HG02973 (cell line): Measurements from ENCODE around the gene KCNQ5.
"Not testable (repeated sequence)": the region's sequence is repeated elsewhere in the genome, so short reads cannot be mapped to it uniquely, and the experiment has no call there.

Source experiments
- ATAC-seq: cut with Tn5 transposase; IDR thresholded peaks from one replicate; pipeline ENCODE4 v1.9.1; 2021; ENCODE audit warnings: moderate library complexity; ENCODE audit not compliant: unreplicated experiment

KCNQ5 gene

DNA sequence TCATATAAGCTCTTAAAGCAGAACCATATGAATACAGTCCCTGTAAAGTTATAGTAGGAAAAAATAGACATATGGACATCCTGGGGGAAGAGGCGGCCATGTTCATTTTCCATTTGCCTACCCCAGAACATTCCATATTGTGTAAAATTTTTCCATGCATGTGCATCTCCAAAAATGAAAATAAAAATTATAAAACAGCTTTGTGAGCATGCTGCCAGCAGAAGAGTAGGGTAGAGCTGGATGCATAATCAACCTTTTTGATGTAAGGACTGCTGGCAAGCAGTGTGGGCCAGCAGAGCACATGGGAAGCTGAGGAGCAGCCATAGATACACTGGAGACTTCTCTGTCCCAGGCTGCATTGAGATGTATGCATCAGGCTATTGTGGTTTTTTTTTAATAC, 271.0 kb downstream of the KCNQ5 start:
- ATAC-seq = no peak

DNA sequence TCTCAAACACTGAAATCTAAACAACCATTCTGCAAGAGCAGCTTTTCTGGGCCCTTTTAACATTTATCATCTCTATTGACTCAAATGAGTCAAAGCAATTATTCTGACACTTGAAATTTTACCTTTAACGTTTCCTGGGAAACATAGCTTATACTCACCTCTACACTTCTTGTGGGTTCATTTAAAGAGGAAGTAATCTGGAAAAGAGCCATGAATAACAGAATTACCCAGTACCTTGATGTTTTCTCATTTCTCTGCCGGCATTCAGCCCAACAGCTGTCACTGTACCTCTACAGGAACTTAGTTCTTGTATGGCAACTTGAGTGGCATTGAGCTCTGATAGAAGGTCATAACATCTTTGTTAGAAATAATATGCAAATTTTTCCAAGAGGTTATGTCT, 272.2 kb downstream of the KCNQ5 start:
- ATAC-seq = no peak

DNA sequence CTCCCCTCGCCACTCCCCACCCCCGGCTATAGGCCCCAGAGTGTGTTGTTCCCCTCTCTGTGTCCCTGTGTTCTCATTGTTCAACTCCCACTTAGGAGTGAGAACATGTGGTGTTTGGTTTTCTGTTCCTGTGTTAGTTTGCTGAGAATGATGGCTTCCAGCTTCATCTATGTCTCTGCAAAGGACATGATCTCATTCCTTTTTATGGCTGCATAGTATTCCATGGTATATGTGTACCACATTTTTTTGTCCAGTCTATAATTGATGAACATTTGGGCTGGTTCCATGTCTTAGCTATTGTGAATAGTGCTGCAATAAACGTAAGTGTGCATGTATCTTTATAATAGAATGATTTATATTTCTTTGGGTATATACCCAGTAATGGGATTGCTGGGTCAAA, 276.4 kb downstream of the KCNQ5 start:
- not testable (repeated sequence) for ATAC-seq

DNA sequence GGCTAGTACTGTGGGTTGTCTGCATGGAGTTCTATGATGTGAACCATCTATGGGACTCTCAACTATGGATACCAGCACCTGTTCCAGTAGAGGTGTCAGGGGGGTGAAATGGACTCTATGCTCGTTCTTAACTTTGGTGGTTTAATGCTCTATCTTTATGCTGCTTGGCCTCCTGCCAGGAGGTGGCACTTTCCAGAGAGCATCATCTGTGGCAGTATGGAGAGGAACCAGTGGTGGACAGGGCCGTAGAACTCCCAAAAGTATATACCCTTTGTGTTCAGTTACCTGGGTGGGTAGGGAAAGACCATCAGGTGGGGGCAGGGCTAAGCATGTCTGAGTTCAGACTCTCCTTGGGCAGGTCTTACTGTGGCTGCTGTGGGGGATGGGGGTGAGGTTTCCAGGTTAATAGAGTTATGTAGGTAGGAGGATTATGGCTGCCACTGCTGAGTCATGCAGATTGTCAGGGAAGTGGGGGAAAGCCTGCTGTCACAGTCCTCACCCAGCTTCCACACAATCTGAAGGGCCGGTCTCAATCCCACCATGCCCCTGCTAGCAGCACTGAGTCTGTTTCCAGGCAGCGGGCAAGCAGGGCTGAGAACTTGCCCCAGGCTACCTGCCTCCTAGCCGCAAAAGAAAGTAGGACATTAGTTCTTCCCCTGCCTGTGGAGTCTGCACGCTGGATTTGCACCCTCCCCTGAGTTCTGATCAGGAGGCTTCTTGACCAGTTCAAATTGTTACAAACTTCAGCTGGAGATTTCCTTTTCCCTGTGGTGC, 284.0 kb downstream of the KCNQ5 start:
- no peak for ATAC-seq

DNA sequence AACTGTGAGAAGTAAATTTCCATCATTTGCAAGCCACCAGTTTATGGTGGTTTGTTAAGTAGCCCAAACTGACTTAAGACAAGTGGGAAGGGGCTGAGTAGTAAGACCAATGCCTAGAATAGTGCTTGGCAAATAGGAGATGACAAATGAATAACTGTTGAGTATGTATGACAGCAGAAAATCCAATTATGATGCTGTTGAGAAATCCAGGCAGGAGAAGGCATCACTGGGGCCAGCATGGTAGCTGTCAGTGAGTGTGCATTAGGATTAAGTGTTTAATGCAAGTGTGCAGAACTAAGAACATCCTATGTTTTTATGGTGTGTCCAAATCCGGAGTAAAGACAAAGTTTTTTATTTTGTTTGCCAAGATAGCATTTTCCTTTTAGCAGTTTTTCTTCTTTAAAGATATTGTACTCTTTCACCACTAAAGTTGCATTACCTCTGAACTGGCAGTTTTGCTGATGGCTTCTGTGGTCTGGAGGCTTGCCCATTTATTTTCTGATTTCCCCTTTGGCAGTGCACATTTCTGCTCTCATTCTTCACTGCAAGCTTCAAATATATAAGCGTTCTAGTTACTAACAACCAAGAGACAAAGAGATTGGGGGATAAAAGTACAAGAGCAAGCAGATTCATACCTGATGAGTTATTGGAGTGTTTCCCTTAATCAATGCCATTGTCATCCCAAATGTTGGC, 289.7 kb downstream of the KCNQ5 start:
- no peak for ATAC-seq

DNA sequence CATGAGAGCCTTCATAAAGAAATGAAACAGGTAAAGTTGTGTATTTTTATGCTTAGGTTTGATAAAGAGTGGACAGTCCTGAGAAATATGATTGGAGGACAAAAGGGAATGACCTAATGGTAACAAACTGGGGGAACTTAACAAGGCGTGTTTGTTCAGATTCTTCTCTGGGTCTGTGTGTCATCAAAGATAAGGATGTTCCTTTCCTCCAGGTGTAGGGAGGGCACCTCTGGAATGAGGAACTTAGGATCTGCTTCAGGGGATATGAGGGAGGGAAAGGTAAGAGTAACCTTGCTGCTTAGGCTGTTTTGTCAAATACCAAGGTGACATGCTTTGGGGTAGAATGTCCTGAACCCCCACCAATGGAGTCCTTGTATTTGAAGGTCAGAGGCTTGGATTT, 291.9 kb downstream of the KCNQ5 start:
- ATAC-seq = no peak

DNA sequence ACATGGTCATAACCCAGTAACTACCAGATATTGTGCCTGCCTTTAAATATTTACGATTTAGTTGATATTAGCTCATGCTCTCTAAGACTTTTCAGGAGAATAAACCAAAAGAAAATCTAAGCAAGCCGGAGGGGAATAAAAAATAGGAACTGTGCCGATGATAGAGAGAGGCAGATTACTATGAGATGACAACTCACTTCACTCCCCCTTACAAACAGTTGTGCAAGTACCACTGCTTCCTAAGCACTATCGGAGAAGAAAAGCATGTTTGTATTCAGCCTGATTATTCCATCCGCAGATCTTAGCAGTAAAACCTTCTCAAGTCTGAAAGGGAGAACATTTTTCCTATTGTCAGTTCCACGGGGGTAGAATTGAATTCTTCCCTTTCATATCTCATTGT, 294.4 kb downstream of the KCNQ5 start:
- ATAC-seq = no peak

DNA sequence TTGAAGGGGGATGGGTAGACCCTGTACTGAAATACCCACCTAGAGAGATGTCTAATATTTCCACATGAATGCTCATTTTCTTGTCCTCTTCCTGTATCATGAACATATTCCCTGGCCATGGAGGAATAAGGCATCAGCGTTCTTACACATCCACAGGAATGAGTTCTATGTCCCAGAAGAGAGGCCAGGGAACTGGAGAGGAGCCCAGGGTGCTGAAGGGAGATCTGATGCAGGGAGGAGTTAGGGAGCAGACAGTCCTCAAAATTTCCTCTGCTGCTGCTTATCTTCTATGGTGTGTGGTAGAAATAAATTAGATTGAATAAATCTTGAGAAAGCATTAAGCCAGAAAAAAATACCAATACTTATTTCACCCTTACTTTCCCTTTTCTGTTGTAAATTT, 295.0 kb downstream of the KCNQ5 start:
- ATAC-seq = no peak

DNA sequence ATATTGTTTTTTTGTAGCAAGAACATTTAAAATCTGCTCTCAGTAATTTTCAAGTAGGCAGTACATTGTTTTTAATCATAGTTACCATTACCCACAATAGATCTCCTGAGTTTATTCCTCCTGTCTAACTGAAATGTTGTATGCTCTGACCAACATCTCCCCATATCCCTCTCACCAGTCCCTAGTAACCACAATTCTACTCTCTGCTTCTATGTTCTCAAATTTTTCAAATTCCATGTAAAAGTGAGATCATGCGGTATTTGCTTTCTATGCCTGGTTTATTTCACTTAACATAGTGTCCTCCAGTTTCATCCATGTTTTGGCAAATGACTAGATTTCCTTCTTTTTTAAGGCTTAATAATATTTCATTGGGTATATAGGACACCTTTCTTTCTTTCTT, 300.5 kb downstream of the KCNQ5 start:
- ATAC-seq = no peak

DNA sequence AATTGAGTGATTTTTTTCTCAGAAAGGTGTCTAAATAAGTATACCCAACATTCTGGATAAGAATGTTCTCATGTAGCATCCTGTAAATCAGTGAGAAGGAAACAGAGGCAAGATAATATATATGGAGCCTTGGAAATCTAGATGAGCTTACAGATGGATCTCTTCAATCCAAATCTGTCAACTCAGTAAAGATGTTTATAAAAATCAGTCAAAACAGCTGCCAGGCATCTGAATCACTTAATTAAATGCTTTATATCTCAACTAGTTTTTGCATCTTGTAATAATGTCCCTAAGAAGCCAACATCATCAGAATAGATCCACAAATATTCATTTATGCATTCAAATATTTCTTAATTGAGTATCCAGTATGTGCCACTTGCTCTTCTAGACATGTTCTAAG, 303.3 kb downstream of the KCNQ5 start:
- no peak for ATAC-seq

DNA sequence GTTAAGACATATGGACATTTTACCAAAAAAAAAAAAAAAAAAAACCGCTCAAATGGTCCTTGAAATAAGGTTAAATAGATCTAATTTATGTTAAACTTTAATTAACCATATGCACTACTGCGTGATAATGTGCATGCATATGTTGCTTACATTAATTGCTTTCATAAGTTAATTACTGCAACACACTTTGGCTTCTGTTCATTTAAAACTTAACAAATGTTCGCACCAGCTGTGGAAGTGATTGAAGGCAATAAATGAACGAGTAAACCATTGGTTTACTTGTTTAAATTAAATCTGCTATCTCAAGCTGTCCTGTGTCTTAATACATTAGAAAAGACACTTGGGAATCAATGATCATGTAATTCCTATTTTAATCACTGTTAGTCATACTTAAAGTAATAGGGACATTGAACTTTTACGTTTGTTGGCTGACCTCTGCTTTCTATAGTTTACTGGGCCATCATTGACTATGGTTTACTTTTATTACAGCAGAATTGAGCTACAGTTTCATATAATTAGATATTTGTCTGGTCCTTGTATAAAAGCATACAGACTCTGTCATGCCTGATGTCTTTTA, 308.8 kb downstream of the KCNQ5 start:
- ATAC-seq = no peak

DNA sequence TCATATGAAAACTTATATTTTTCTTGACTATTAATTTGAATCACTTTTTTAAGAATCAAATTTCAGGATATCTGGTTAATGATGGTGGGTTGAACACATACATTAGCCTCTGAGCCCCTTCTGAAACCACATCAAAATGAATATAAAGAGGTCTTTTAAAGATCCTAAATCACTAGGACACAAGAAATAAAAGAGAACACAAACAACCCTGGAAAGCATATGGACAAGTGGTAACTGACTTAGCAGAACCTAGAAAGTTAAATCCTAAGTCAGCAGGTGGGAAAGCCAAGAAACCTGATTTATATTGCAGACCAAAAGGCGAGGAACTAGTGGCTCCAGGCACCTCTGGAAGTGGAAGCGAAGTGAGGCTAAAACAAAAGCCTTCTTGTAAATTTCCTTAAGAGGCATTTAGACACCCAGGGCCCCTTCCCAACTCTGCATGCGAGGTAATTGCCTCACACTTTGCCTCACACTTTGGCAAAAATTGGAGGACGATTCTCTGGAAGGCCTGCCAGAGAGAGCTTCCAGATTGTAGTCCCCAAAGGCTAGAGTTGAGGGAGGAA, 309.5 kb downstream of the KCNQ5 start:
- ATAC-seq = no peak

DNA sequence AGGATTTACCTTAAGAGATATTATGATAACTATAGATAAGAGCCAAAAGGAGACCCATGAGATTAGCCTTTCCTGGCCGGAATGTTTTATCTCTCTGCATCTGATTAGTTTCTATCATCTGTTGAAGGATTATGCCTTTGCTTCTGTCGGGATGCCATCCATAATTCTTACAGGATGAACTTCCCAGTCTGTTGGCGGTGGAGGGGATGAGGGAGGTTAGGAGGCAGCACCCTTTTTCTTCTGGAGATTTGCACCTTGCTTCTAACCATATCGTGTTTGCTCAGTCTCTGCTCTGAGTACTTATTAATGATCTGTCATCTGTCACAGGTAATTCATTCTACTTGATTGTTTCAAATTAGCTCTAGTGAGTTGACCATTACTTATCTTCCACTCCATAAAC, 311.4 kb downstream of the KCNQ5 start:
- ATAC-seq = no peak

DNA sequence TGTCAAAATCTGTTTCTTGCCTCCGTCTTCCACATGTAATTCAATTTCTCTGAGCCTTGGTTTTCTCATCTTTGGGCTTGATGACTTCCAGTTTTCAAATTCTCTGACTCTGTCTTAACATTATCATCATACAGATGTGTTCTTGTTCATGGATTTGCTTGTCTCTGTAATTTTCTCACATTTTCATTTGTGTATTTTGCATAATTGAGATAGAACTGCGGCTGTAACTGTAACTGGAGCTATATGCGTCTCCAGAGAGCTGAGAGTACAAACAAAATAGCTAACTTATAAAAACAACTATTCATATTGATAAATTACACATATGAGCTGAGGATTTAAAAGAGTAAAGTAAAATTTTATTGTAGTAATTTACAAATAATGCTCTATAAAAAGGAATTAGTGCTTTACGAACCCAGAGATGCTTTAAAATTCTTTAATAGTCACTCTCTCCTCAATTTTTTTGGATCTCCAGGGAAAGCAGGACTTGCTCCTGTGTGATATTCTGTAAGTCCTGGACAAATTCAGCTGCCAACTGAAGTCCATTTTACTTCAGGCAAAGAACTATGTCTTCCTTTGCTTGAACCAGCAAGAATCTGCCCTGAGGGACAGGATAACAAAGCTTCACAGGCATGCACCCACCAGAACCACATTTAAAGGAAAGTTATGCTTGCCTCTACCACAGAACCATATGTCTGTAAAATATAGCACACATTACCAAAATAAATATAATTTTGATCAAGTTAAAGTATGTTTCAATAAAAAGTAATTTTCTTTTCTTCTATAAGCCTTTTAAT, 315.1 kb downstream of the KCNQ5 start:
- ATAC-seq = no peak

DNA sequence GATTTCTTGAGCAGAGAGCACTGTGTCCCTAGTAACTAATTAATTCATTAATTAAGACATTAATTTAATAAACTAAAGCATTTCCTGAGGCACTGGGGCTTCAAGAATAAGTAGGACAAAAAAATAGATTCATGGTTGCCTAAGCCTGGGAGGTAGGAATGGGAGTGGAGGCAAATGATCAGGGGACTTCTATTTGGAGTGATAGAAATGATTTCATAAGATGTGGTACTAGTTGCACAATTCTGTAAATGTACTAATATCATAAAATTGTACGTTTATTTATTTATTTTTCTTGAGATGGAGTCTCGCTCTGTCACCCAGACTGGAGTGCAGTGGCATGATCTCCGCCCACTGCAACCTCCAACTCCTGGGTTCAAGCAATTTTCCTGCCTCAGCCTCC, 316.2 kb downstream of the KCNQ5 start:
- no peak for ATAC-seq

DNA sequence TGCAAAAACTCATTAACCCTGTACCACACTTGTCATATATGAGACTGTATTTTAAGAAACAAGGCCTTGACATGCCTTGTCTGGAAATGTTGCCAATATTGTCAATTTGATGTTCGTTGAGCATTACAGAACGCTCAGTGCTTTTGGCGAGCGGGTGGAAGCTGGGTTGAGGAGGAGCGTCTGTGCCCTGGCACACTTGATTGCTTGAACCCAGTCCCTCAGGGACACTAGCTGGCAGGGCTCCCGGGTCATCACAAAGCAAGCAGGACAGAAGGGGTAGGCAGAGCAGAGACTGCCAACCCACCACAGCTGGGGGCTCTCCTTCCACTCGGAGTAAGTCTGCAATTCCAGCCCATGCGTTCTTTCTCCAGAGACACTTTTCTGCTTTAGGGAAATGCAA, 317.1 kb downstream of the KCNQ5 start:
- ATAC-seq = no peak

DNA sequence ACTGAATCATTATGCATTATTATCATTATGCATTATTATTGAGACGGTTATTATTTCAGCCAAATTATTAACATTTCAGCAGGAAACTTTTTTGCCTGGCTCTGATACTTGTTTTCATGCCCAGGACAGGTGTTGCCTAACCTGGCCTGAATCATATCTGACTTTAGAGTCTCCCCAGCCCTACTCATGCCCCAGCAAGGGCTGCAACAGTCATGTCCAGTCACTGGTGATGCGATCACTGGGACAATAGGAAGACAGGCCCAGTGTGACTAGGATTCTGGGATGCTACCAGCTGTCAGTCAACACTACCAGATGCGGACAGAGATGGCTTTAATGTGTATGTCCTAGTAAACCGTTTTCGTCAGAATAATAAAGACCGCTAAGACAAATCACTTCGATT, 318.4 kb downstream of the KCNQ5 start:
- ATAC-seq = no peak

DNA sequence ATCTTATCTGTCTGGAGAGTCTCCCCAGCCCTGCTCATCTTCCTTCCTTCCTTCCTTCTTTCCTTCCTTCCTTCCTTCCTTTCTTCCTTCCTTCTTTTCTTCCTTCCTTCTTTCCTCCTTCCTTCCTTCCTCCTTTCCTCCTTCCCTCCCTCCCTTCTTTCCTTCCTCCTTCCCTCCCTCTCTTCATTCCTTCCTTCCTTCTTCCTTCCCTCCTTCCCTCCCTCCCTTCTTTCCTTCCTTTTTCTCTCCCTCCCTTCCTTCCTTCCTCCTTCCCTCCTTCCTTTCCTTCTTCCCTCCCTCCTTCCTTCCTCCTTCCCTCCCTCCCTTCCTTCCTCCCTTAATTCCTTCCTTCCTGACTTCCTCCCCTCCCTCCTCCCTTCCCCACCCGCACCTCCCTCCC, 319.4 kb downstream of the KCNQ5 start:
- ATAC-seq = no peak

DNA sequence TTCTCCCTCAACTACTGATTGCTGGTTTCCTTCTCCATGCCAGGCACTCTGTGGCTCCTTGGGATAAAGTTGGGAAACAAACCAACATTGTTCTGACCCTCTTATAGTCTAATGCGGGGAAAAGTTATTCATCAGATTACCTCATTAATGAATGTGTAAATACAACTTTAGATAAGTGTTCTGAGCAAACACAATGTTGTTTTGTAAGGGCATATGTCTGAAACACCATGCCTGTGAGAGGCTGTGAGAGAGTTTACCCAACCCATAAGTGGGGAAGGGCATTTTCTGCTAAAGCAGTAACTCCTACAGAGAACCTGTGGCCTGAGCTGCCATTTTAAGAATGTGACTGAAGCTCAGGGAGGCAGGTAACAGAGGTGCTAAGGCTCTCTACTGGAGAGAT, 319.9 kb downstream of the KCNQ5 start:
- no peak for ATAC-seq

DNA sequence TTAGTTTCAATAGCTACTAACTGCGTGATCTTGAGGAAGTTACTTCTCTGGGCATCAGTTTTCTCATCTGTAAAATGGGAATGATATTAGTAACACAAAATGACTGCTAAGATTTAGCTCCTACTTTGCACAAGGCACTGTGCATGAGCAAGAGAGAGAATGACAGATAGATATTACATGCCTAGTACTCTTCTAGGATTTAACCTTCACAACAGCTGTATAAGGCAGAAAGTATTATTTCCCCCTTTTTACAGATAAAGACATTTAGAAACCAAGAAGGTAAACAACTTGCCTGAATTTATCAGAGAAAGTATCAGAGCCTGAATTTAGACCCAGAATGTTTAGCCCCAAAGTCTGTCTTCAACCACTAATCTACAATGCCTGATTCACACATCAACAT, 321.8 kb downstream of the KCNQ5 start:
- ATAC-seq = no peak

DNA sequence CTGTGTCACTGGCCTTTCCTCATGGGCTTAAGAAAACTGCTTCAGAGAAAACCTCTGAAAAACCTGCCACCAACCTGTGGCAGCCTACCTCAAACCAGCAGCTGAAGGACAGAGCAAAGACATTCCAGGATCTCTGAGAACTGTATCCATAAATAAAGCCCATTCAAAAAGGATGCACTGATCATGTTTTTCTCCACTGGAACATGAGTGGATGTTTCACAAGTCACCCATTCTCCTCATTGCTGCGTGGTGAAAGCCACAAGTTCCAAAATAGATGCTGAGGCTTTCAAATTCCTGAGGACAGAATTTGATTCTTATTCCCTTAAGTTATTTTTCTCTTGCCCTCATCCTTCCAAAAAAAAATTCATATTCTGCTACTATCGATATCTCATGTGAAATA, 322.8 kb downstream of the KCNQ5 start:
- no peak for ATAC-seq
